GM12891 (cell line): Measurements from ENCODE around the gene CIZ1.

ENCODE experiments used
- POLR2A ChIP-seq: IDR thresholded peaks from 2 replicates; pipeline ENCODE4 v1.6.1; 2011; ENCODE audit warnings: low read depth, low read length, control low read depth
- POLR2AphosphoS5 ChIP-seq: IDR thresholded peaks from 2 replicates; pipeline ENCODE4 v1.6.1; 2011; ENCODE audit warnings: low read depth, low read length, control low read depth
- POU2F2 ChIP-seq: IDR thresholded peaks from 2 replicates; pipeline ENCODE4 v1.6.1; 2011; ENCODE audit warnings: low read depth, mild to moderate bottlenecking, control low read depth, low read length, moderate library complexity
- SPI1 ChIP-seq: IDR thresholded peaks from 2 replicates; pipeline ENCODE4 v1.6.1; 2011; ENCODE audit warnings: low read depth, low read length, control low read depth

DNA sequence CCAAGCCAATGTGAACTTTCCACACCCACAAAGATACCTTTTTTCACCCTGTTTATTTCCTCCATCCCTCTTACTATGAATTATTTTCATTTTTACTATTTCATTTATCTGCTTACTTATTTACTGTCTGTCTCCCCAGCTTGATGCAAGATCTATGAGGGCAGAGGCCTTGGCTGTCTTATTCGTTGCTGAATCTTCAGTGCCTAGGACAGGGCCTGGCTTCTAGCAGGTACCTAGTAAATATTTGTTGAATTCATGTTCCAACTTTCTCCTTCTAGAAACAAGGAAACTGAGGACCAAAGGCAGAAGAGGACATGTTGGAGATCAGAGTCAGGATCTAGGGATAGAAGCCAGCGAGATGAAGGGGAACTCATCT, 11.3 kb upstream of the CIZ1 start:
- TF ChIP-seq POLR2A, result no peak
- TF ChIP-seq POLR2AphosphoS5, result no peak
- TF ChIP-seq POU2F2, result no peak
- no peak for TF ChIP-seq SPI1
